HUDEP-2 (cell line): Measurements from ENCODE around the gene ADCY5.

Experiments
- DNase-seq, 76 experiments: peaks; one replicate each; lab custom pipeline; 2025; ENCODE audit not compliant: unreplicated experiment in 76 of 76; lab: John Stamatoyannopoulos, UW

The ADCY5 gene

GRCh38 chr3:123312331-123313265, 136.3 kb downstream of the ADCY5 start:
- no peak for DNase-seq

GRCh38 chr3:123311201-123311600, 137.7 kb downstream of the ADCY5 start:
- no peak for DNase-seq

- DNase-seq, result no peak
Observed at GRCh38 chr3:123310741-123311140, 138.1 kb downstream of the ADCY5 start.

- no peak for DNase-seq
Observed at GRCh38 chr3:123310186-123310585, 138.7 kb downstream of the ADCY5 start.

GRCh38 chr3:123307064-123307463, 141.8 kb downstream of the ADCY5 start:
- DNase-seq, result no peak

GRCh38 chr3:123305192-123305591, 143.7 kb downstream of the ADCY5 start:
- no peak for DNase-seq

GRCh38 chr3:123303976-123304560, 144.8 kb downstream of the ADCY5 start:
- DNase-seq, result no peak

- DNase-seq, result no peak
Observed at GRCh38 chr3:123302961-123303360, 145.9 kb downstream of the ADCY5 start.

GRCh38 chr3:123301331-123302184, 147.3 kb downstream of the ADCY5 start:
- no peak for DNase-seq

GRCh38 chr3:123300583-123300982, 148.3 kb downstream of the ADCY5 start:
- no peak for DNase-seq

GRCh38 chr3:123300056-123300455, 148.8 kb downstream of the ADCY5 start:
- DNase-seq, result no peak

- DNase-seq, result no peak
Observed at GRCh38 chr3:123299581-123299980, 149.3 kb downstream of the ADCY5 start.

- no peak for DNase-seq
Observed at GRCh38 chr3:123298903-123299302, 150.0 kb downstream of the ADCY5 start.

GRCh38 chr3:123297627-123297899, 151.3 kb downstream of the ADCY5 start:
- DNase-seq, result no peak

- no peak for DNase-seq
Observed at GRCh38 chr3:123296836-123297626, 151.9 kb downstream of the ADCY5 start.

GRCh38 chr3:123296261-123296660, 152.6 kb downstream of the ADCY5 start:
- no peak for DNase-seq

GRCh38 chr3:123295901-123296250, 153.0 kb downstream of the ADCY5 start:
- DNase-seq, result no peak

GRCh38 chr3:123295171-123295900, 153.6 kb downstream of the ADCY5 start:
- DNase-seq, result no peak

GRCh38 chr3:123294296-123294938, 154.5 kb downstream of the ADCY5 start:
- no peak for DNase-seq
